ENCODE data around the gene NFIB.

Gene NFIB

GRCh38 chr9:14303100-14303499, 10.8 kb downstream of the NFIB start:
- DNase-seq = no peak

DNA sequence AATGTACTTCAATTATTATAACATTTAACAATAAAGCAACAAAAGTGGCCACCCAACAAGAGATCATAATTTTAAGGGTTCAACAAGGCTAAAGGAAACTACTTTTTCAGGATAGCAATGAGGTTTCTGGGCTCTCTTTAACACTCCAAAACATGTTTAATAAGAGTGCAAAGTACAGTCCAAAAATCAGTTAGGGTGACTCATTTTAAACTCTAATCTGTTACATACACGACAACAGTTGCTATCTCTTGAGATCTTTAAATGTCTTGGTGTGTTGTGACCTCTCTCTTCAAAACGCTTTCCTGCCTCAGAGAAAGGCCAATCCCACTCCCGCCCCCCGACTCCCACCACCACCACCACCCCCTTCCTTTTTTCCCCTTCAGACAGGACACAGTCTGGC, 11.5 kb downstream of the NFIB start:
- no peak for DNase-seq

DNA sequence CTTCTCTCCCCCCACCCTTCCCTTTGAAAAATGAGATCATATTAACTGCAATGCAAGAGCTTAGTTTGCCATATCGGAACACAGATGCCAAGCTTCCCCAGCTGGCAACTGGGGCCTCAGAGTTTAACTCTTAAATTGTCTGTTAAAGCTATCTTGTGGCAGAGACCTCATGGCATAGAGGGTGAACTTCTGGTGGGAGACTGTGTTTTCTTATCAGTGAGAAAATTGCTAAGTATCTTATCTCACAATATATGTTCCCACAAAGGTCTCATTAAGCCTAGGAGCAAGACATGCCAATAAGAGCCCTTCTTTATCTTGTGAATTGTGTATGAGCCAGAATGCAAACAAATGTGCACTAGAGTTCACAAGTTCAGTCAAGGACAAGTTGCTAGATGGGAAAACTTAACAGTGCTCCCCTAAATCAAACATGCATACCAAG, 12.3 kb downstream of the NFIB start:
- DNase-seq = no peak

- no peak for DNase-seq
These were observed 12.9 kb downstream of the NFIB start for GRCh38 chr9:14301006-14301405.

GRCh38 chr9:14300588-14300987, 13.4 kb downstream of the NFIB start:
- no peak for DNase-seq

GRCh38 chr9:14300040-14300439, 13.9 kb downstream of the NFIB start:
- no peak for DNase-seq

- DNase-seq = no peak
These were observed 15.3 kb downstream of the NFIB start for GRCh38 chr9:14298601-14299022.

DNA sequence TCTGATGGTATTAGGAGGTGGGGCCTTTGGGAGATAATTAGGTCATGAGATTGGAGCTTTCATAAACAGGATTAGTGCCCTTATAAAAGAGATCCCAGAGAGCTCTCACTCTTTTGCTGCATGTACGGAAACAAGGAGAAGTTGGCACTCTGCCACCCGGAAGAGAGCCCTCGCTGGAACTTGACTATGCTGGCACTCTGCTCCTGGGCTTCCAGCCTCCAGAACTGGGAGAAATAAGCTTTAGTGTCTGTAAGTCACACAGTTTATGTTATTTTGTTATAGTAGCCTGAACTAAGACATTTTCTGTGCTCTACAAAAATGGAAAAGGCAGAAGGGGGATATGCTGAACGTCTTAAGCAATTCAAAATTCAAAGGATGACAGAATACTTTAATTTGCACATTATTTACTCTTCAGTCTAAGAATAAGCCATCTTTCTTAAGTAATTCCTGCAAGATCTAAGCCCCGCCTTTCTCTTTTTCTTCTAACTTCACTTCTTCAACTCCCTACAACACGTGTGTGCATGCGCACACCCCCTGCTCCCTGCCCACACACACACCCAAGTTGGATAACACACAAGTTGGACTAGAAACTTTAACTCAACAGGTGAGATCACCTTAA, 17.3 kb downstream of the NFIB start:
- no peak for DNase-seq

DNA sequence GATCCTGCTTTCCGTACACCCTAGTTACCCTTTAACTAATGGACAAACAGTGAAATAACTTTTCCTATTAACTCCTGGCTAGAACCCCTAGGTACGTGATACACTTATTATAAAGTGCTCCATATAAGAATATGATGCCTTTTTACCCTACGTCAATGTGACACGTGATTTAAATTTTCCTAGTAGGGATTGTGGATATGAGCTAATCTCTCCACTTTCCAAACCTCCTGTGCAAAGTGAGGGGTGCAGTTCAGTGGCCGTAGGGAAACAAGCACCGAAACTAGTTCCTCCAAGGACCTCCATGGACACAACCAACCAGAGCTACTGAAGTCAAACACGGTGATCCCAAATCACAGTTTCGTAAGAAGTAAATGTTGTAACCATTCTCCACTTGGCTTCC, 19.3 kb downstream of the NFIB start:
- no peak for DNase-seq

- DNase-seq = no peak
These were observed 20.1 kb downstream of the NFIB start for GRCh38 chr9:14293801-14294200.

DNA sequence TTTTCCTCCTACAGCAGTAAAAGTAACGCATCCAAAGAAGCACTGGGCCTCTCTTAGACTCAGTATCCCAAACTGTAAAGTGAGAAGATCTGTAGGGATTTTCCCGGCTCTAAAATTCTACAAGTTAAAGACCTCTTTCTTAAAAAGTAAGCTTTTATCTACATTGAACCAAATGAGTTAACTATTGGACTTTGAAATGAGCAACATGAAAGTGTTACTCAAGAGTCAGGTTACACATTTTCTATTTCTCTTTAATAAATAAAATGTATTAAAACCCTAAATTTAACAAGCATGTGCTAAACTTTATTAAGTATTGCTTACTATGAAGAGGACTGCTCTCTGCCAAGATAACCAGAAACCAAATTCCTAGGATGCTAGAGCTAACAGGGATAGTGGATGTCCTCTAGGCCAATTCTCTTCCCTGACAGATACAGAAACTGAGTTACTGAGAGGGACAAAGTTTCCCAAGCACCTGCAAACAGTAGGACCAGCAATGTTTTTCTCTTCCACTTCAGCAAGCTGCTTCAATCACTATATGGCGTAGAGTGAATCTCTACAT, 21.7 kb downstream of the NFIB start:
- DNase-seq = no peak

DNA sequence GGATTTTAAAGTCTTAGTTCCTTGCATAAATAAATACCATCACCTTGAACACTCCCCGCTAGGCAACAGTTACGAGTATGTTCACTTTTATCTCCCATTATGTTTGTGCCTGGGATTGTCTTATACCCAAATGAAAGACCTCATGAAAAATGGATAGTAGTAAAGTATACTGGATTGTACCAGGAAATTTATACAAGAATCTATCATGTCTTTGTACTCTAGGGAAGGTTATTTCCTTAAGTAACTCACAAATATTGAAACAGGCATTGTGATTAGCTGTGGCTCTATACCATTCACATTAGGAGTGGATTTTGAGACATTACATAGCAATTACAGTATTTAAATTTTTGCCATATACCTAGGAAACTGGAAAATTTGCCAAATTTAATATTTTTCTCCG, 24.0 kb downstream of the NFIB start:
- no peak for DNase-seq

- DNase-seq = no peak
These were observed 25.5 kb downstream of the NFIB start for GRCh38 chr9:14288433-14288832.

DNA sequence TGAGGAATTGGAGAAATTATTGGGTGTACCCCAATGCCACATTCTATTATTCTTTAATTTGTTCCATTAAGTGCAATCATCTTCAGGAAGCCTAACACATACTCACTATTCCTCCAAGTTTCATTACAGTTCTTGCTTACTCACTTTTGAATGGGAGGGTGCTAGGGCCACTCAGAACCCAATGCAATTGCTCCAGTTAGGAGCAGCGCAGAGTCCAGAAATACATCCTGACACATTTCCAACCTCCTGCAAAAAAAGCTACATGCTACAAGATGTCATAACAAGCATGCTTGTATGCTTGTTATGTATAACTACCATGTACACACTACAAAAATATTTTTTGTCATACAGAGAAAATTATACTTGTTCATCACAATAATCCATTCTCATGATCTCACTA, 27.8 kb downstream of the NFIB start:
- no peak for DNase-seq

DNA sequence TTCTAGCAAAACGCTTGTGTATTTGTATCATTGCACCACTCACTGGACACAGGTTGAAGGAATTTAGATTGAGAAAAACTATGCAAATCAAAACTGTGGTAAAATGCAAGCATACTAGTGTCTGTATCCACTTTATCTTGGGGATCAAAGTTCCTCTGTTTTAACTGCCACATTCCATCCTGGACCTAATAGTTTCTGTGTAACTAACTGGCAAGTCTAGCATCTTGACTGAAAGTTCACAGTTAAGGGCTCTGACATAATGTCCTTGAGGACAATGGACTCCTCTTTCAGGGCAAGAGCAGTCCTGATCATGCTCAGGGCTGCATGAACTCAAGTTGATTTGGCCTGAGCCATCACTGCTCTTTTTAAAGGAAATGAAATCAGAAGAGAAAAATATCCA, 30.7 kb downstream of the NFIB start:
- no peak for DNase-seq

DNA sequence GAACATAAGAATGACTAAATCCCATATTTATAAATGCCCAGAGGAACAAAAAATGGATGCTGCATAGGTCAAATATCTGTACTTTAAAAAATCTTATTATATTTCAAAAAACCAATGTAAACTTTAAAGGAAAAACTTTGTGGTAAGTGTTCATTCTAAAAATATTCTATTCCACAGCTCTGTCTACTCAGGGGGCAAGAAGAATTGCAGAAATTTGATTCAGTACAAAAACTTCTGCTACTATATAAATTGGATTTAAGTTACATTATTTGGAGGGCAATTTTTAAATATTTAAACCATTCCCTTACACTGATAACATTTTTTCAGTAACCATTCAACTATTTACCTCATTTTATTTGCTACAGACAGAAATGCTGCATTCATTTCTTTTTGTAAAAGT, 32.1 kb downstream of the NFIB start:
- no peak for DNase-seq

GRCh38 chr9:14281136-14281795, 32.7 kb downstream of the NFIB start:
- no peak for DNase-seq

GRCh38 chr9:14279671-14280070, 34.3 kb downstream of the NFIB start:
- no peak for DNase-seq

DNA sequence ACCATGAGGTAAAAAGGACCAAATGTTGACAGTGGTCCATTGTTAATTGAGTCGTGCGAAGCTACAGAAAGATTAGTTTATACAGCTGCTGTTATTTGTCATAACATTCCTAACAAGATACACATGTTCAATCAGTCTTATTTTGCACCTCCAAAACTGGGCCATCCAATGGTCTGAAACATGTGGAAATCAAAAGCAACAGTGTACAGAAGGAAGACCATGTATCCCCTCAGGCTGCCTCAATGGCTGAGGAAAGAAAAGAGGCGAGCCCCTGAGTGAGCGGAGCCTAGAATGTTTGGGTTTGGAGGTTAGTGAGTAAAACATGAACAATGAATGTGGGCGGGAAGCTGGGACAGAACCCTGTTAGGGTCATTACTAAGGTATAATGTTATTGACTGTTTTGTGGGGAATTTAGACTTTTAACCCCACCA, 35.6 kb downstream of the NFIB start:
- no peak for DNase-seq

DNA sequence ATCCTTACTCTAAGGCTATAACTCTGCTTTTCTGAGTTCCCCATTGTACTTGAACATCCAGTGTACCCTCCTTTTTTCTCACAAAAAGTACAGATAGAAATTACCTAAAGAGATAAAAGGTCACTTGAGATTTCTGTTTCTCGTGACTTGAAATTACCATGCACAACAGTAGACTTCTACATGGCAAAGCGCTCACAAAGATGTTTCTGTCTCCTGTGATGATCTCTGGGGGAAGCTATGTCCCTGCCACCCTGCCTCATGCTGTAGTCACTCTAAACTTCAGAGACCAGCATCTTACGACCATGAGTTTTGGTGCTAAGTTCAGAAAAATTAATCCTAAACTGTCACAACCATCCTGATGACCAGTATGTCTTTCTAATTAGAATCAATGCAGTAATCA, 36.2 kb downstream of the NFIB start:
- no peak for DNase-seq

- no peak for DNase-seq
These were observed 36.7 kb downstream of the NFIB start for GRCh38 chr9:14277244-14277643.

- no peak for DNase-seq
These were observed 38.6 kb downstream of the NFIB start for GRCh38 chr9:14275331-14275730.

- DNase-seq = no peak
These were observed 40.2 kb downstream of the NFIB start for GRCh38 chr9:14273696-14274121.

- DNase-seq = no peak
These were observed 40.9 kb downstream of the NFIB start for GRCh38 chr9:14272927-14273528.
